ENCODE measurements around the gene L3HYPDH.

L3HYPDH gene

DNA sequence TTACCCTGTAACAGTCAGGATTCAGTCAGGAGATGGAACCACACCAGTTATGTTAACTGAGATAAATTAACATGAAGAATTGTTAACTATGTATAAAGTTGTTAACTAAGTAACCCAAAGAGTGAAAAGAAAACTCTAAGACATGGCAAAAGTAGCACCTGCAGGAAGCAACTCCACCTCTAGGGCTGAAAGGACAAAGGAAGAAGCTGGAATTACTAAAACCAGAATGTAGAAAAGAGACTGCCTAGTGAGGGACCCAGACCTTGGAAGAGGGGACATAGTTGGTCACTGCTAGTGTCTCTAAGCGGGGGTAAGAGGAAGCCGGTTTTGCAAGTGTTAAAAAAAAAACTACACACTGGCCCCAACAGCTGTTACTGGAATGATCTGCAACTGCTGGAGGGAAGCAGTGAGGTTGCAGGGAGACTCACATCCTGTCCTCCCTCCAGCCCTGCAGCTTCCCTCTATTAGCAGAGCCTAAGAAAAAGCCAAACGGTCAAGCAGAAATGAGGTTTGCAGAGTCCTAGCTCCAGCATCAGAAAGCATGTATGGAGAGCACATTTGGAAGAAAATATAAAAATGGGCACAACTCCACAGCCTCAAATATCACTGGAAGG lies 58.8 kb downstream of the L3HYPDH start:
- H3K9ac ChIP-seq (ENCODE audit: insufficient read length, low read depth), result no peak overlapping the region
- H3K9me3 ChIP-seq (ENCODE audit: insufficient read depth, low read length), result no peaks in the 10 kb centered on the region
- no peak for TF ChIP-seq SUZ12 (IDR thresholded peaks at IDR 0.05; ENCODE audit: extremely low read depth, insufficient read depth, insufficient read length)
- TF ChIP-seq ZNF274 (IDR thresholded peaks at IDR 0.05; ENCODE audit: low read depth, low read length), result no peak
- TF ChIP-seq YY1 (IDR thresholded peaks at IDR 0.05; ENCODE audit: insufficient read depth, insufficient read length), result no peak
- no peaks in the 10 kb centered on the region for H3K36me3 ChIP-seq (ENCODE audit: insufficient read depth, insufficient read length, low read length)
- no peaks in the 10 kb centered on the region for H3K27me3 ChIP-seq (ENCODE audit: insufficient read depth, insufficient read length)
- H3K4me1 ChIP-seq (ENCODE audit: insufficient read depth, insufficient read length), result no peaks in the 10 kb centered on the region
- DNase-seq (ENCODE audit: low read depth, low spot score), result no peak
- H3K4me3 ChIP-seq (ENCODE audit: insufficient read length, low read depth), result no peak overlapping the region

DNA sequence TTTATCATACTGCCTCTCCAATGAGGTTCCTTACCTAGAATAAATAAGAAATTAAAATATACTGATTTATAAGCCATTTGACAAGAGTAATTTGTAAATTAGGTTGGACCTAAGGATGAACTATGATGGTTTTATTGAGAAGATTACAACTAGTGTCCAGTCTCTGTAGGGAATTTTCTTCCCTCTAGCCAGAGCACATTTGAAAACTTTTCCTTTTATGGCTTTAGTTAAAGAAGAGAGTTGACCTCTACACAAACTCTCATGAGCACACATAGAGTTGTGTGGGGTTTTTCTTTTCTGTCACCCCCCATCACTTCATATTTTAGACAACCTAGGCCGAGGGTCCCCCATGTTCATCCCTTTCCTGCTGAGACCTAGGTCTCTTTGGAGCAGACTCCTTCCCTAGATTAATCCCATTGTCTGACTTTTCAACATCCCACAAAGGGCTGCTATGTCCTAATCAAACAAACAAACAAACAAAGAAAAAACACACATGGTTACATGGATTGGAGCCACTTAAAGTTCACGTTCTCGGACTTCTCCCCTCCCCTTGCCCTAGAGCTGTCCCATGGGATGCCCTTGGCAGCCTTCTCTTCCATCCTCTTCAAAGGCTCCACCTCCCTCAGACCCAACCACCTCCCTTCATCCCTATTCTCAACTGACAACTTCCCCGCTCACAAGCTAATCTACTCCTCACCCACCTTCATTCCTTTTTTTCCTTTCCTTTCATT lies 59.7 kb downstream of the L3HYPDH start:
- H3K27me3 ChIP-seq (ENCODE audit: insufficient read depth, insufficient read length), result no peaks in the 10 kb centered on the region
- H3K9me3 ChIP-seq (ENCODE audit: insufficient read depth, low read length), result no peaks in the 10 kb centered on the region
- no peaks in the 10 kb centered on the region for H3K4me1 ChIP-seq (ENCODE audit: insufficient read depth, insufficient read length)
- no peak overlapping the region for H3K9ac ChIP-seq (ENCODE audit: insufficient read length, low read depth)
- TF ChIP-seq ZNF274 (IDR thresholded peaks at IDR 0.05; ENCODE audit: low read depth, low read length), result no peak
- TF ChIP-seq YY1 (IDR thresholded peaks at IDR 0.05; ENCODE audit: insufficient read depth, insufficient read length), result no peak
- TF ChIP-seq SUZ12 (IDR thresholded peaks at IDR 0.05; ENCODE audit: extremely low read depth, insufficient read depth, insufficient read length), result no peak
- H3K4me3 ChIP-seq (ENCODE audit: insufficient read length, low read depth), result no peak overlapping the region
- no peaks in the 10 kb centered on the region for H3K36me3 ChIP-seq (ENCODE audit: insufficient read depth, insufficient read length, low read length)
- no peak for DNase-seq (ENCODE audit: low read depth, low spot score)

All from NT2/D1 (cell line).